Measurements from ENCODE around the gene RAB9A. TPM values are rescaled to one million over a fixed set of nuclear protein-coding genes. Genes with fewer than 3 reads are reported as not detected.

Gene RAB9A
- total RNA-seq, 2 experiments from 2014 or later: 11.7 to 14.1 TPM

GRCh38 chrX:13695601-13696115, 6.7 kb downstream of the RAB9A start:
- DNase-seq (ENCODE audit: low spot score): no peak
- peaks cover 23% of the 10 kb centered on the region; the same call in 1 of the 2 replicates for H4K20me1 ChIP-seq (ENCODE audit: insufficient read depth, low read length)
- POLR2A ChIA-PET: interaction anchor here (1.0 to 5.1 kb wide), 4 partner anchors 9 to 38 kb away, joined by 3 to 43 read pairs (median 5); partner anchors contain the start of gene RAB9A
- H3K4me1 ChIP-seq (ENCODE audit: insufficient read depth, low read length, poor library complexity, severe bottlenecking): peaks cover 80% of the 10 kb centered on the region
- intact Hi-C loops (cut with micrococcal nuclease; ENCODE audit: unreplicated experiment): loop anchor here (5.0 kb wide), 1 partner anchor 37 kb away; the partner anchor contains the start of genes OFD1 and TRAPPC2
- H3K9me3 ChIP-seq (ENCODE audit: low read length): no peaks in the 10 kb centered on the region
- H2AFZ ChIP-seq (ENCODE audit: low read length): no peak overlapping the region
- H3K79me2 ChIP-seq (ENCODE audit: insufficient read depth, low read depth, low read length): peaks cover 98% of the 10 kb centered on the region
- no peaks in the 10 kb centered on the region for H3K9me2 ChIP-seq (ENCODE audit: insufficient read depth, low read length)
- no TSS peak for BruUV-seq (replicated peaks)
- CTCF ChIA-PET (ENCODE audit: unreplicated experiment): no interaction called here
- no peak overlapping the region for H3K27ac ChIP-seq (ENCODE audit: low read depth, low read length, poor library complexity, severe bottlenecking)
- H3K4me3 ChIP-seq (ENCODE audit: low read depth, low read length, poor library complexity, severe bottlenecking): no peak overlapping the region
- no peak overlapping the region for H3K4me2 ChIP-seq (ENCODE audit: low read length)
- TF ChIP-seq, protein P1, sequence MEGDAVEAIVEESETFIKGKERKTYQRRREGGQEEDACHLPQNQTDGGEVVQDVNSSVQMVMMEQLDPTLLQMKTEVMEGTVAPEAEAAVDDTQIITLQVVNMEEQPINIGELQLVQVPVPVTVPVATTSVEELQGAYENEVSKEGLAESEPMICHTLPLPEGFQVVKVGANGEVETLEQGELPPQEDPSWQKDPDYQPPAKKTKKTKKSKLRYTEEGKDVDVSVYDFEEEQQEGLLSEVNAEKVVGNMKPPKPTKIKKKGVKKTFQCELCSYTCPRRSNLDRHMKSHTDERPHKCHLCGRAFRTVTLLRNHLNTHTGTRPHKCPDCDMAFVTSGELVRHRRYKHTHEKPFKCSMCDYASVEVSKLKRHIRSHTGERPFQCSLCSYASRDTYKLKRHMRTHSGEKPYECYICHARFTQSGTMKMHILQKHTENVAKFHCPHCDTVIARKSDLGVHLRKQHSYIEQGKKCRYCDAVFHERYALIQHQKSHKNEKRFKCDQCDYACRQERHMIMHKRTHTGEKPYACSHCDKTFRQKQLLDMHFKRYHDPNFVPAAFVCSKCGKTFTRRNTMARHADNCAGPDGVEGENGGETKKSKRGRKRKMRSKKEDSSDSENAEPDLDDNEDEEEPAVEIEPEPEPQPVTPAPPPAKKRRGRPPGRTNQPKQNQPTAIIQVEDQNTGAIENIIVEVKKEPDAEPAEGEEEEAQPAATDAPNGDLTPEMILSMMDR (conservative IDR thresholded peaks at IDR 0.05; ENCODE audit: low read length): no peak
- TF ChIP-seq EZH2phosphoT487 (IDR thresholded peaks at IDR 0.05; ENCODE audit: borderline replicate concordance, low read depth, low read length): no peak
- no peaks in the 10 kb centered on the region; the same call in 1 of the 2 replicates for H3K36me3 ChIP-seq (ENCODE audit: insufficient read depth, low read length)

- DNase-seq (ENCODE audit: low spot score): peak; percentile 16
- H3K4me2 ChIP-seq (ENCODE audit: low read length): peak overlapping the region; percentile 70
- H3K4me3 ChIP-seq (ENCODE audit: low read depth, low read length, poor library complexity, severe bottlenecking): no peak overlapping the region
- no TSS peak for BruUV-seq (replicated peaks)
- ChIA-PET POLR2A (interaction anchor here (0.9 to 5.1 kb wide), 5 partner anchors 10 to 38 kb away, joined by 3 to 43 read pairs (median 4); partner anchors contain the start of genes OFD1, RAB9A and TRAPPC2), CTCF (ENCODE audit: unreplicated experiment) (no interaction called here)
- H3K36me3 ChIP-seq (ENCODE audit: insufficient read depth, low read length): no peaks in the 10 kb centered on the region; the same call in 1 of the 2 replicates
- no peak overlapping the region for H2AFZ ChIP-seq (ENCODE audit: low read length)
- H3K9me2 ChIP-seq (ENCODE audit: insufficient read depth, low read length): no peaks in the 10 kb centered on the region
- peaks cover 22% of the 10 kb centered on the region; the same call in 1 of the 2 replicates for H4K20me1 ChIP-seq (ENCODE audit: insufficient read depth, low read length)
- no peaks in the 10 kb centered on the region for H3K9me3 ChIP-seq (ENCODE audit: low read length)
- intact Hi-C loops (cut with micrococcal nuclease; ENCODE audit: unreplicated experiment): loop anchor here (5.0 kb wide), 1 partner anchor 35 kb away; the partner anchor contains the start of genes OFD1 and TRAPPC2
- peak overlapping the region; percentile 32 for H3K27ac ChIP-seq (ENCODE audit: low read depth, low read length, poor library complexity, severe bottlenecking)
- TF ChIP-seq, protein P1 (conservative IDR thresholded peaks at IDR 0.05; ENCODE audit: low read length): no peak
- TF ChIP-seq EZH2phosphoT487 (IDR thresholded peaks at IDR 0.05; ENCODE audit: borderline replicate concordance, low read depth, low read length): no peak
- peaks cover 89% of the 10 kb centered on the region for H3K79me2 ChIP-seq (ENCODE audit: insufficient read depth, low read depth, low read length)
- H3K4me1 ChIP-seq (ENCODE audit: insufficient read depth, low read length, poor library complexity, severe bottlenecking): peaks cover 62% of the 10 kb centered on the region
These were observed 8.5 kb downstream of the RAB9A start for GRCh38 chrX:13697455-13697854.

GRCh38 chrX:13697976-13698375, 9.0 kb downstream of the RAB9A start:
- Histone ChIP-seq H3K9me3 (ENCODE audit: low read length) (no peaks in the 10 kb centered on the region), H3K36me3 (ENCODE audit: insufficient read depth, low read length) (no peaks in the 10 kb centered on the region; the same call in 1 of the 2 replicates), H2AFZ (ENCODE audit: low read length) (no peak overlapping the region), H3K4me2 (ENCODE audit: low read length) (peak overlapping the region; percentile 70), H3K9me2 (ENCODE audit: insufficient read depth, low read length) (no peaks in the 10 kb centered on the region), H3K79me2 (ENCODE audit: insufficient read depth, low read depth, low read length) (peaks cover 83% of the 10 kb centered on the region), H3K4me3 (ENCODE audit: low read depth, low read length, poor library complexity, severe bottlenecking) (no peak overlapping the region), H3K27ac (ENCODE audit: low read depth, low read length, poor library complexity, severe bottlenecking) (peak overlapping the region; percentile 32), H4K20me1 (ENCODE audit: insufficient read depth, low read length) (peaks cover 16% of the 10 kb centered on the region; the same call in 1 of the 2 replicates), H3K4me1 (ENCODE audit: insufficient read depth, low read length, poor library complexity, severe bottlenecking) (peaks cover 57% of the 10 kb centered on the region)
- no peak for DNase-seq (ENCODE audit: low spot score)
- CTCF ChIA-PET (ENCODE audit: unreplicated experiment): no interaction called here
- intact Hi-C loops (cut with micrococcal nuclease; ENCODE audit: unreplicated experiment): loop anchor here (5.0 kb wide), 1 partner anchor 34 kb away; the partner anchor contains the start of genes OFD1 and TRAPPC2
- TF ChIP-seq, protein P1 (conservative IDR thresholded peaks at IDR 0.05; ENCODE audit: low read length): no peak
- TF ChIP-seq EZH2phosphoT487 (IDR thresholded peaks at IDR 0.05; ENCODE audit: borderline replicate concordance, low read depth, low read length): no peak
- BruUV-seq (replicated peaks): no TSS peak
- POLR2A ChIA-PET: interaction anchor here (0.7 to 5.1 kb wide), 9 partner anchors 11 to 44 kb away, joined by 3 to 43 read pairs (median 3); partner anchors contain the start of genes OFD1, RAB9A and TRAPPC2

Measured in OCI-LY7 (cell line).